ENCODE measurements around the gene IGFBP2. TPM values are rescaled to one million over a fixed set of nuclear protein-coding genes. Genes with fewer than 3 reads are reported as not detected.
A peak's percentile ranks its signal among the peaks of the same experiment; 100 is the strongest.

Gene IGFBP2
- total and polyA plus RNA-seq, 4 donors: 657 to 1,436 (median 766) TPM

GRCh38 chr2:216620786-216621185 is 12.4 kb upstream of the IGFBP2 start:
- H3K36me3 ChIP-seq (ENCODE audit: control insufficient read depth in 1 of 2, insufficient read depth in 2 of 2, low read length in 1 of 2): no peaks in the 10 kb centered on the region
- intact Hi-C loops (cut with DNase I): loop anchor here in 1 of 2 donors (2.0 kb wide), 1 partner anchor 48 kb away; no protein-coding TSS in a partner anchor
- H3K9me3 ChIP-seq (ENCODE audit: control insufficient read depth, low read length): no peaks in the 10 kb centered on the region
- peak; percentile 40 for ATAC-seq (ENCODE audit: low FRiP score)
- DNase-seq: no peak
- no peak overlapping the region for H3K4me3 ChIP-seq (ENCODE audit: low read length in 2 of 2)
- WGBS, 2 donors: 2 to 9% methylated on average over 12 of the region's 12 CpGs
- peaks cover 0 to 4% of the 10 kb centered on the region in 2 donors for H3K4me1 ChIP-seq (ENCODE audit: control insufficient read depth in 1 of 2, insufficient read depth in 2 of 2, low read length in 2 of 2)
- no peaks in the 10 kb centered on the region for H3K27me3 ChIP-seq (ENCODE audit: control insufficient read depth in 1 of 2, insufficient read depth in 2 of 2, low read length in 1 of 2)
- peak overlapping the region; percentile 52 to 90 for H3K27ac ChIP-seq (ENCODE audit: low read depth in 1 of 2, low read length in 2 of 2)

GRCh38 chr2:216621292-216621691 is 11.9 kb upstream of the IGFBP2 start:
- H3K36me3 ChIP-seq (ENCODE audit: control insufficient read depth in 1 of 2, insufficient read depth in 2 of 2, low read length in 1 of 2): no peaks in the 10 kb centered on the region
- ATAC-seq (ENCODE audit: low FRiP score) (peak; percentile 62), DNase-seq (no peak)
- no peaks in the 10 kb centered on the region for H3K27me3 ChIP-seq (ENCODE audit: control insufficient read depth in 1 of 2, insufficient read depth in 2 of 2, low read length in 1 of 2)
- WGBS, 2 donors: 2 to 4% methylated on average over 4 of the region's 4 CpGs
- H3K4me3 ChIP-seq (ENCODE audit: low read length in 2 of 2): no peak overlapping the region
- intact Hi-C loops (cut with DNase I): loop anchor here in 1 of 2 donors (2.0 kb wide), 1 partner anchor 48 kb away; no protein-coding TSS in a partner anchor
- H3K9me3 ChIP-seq (ENCODE audit: control insufficient read depth, low read length): no peaks in the 10 kb centered on the region
- H3K4me1 ChIP-seq (ENCODE audit: control insufficient read depth in 1 of 2, insufficient read depth in 2 of 2, low read length in 2 of 2): peaks cover 0 to 4% of the 10 kb centered on the region in 2 donors
- H3K27ac ChIP-seq (ENCODE audit: low read depth in 1 of 2, low read length in 2 of 2): peak overlapping the region; percentile 90 to 97

- H3K4me1 ChIP-seq (ENCODE audit: control insufficient read depth in 1 of 2, insufficient read depth in 2 of 2, low read length in 2 of 2): peaks cover 0 to 5% of the 10 kb centered on the region in 2 donors
- 64 to 79% methylated on average over 4 of the region's 4 CpGs for WGBS, 2 donors
- DNase-seq (no peak), ATAC-seq (ENCODE audit: low FRiP score) (no peak)
- H3K27me3 ChIP-seq (ENCODE audit: control insufficient read depth in 1 of 2, insufficient read depth in 2 of 2, low read length in 1 of 2): no peaks in the 10 kb centered on the region
- intact Hi-C loops (cut with DNase I): no loop called here
- no peak overlapping the region for H3K4me3 ChIP-seq (ENCODE audit: low read length in 2 of 2)
- no peaks in the 10 kb centered on the region for H3K36me3 ChIP-seq (ENCODE audit: control insufficient read depth in 1 of 2, insufficient read depth in 2 of 2, low read length in 1 of 2)
- H3K27ac ChIP-seq (ENCODE audit: low read depth in 1 of 2, low read length in 2 of 2): peak overlapping the region in 1 of 2 donors; percentile 84
- H3K9me3 ChIP-seq (ENCODE audit: control insufficient read depth, low read length): no peaks in the 10 kb centered on the region
Observed at GRCh38 chr2:216622526-216622925, 10.7 kb upstream of the IGFBP2 start.

GRCh38 chr2:216624251-216624650 is 9.0 kb upstream of the IGFBP2 start:
- Histone ChIP-seq H3K9me3 (ENCODE audit: control insufficient read depth, low read length) (no peaks in the 10 kb centered on the region), H3K4me3 (ENCODE audit: low read length in 2 of 2) (no peak overlapping the region), H3K36me3 (ENCODE audit: control insufficient read depth in 1 of 2, insufficient read depth in 2 of 2, low read length in 1 of 2) (no peaks in the 10 kb centered on the region), H3K27me3 (ENCODE audit: control insufficient read depth in 1 of 2, insufficient read depth in 2 of 2, low read length in 1 of 2) (no peaks in the 10 kb centered on the region), H3K27ac (ENCODE audit: low read depth in 1 of 2, low read length in 2 of 2) (no peak overlapping the region), H3K4me1 (ENCODE audit: control insufficient read depth in 1 of 2, insufficient read depth in 2 of 2, low read length in 2 of 2) (peaks cover 0 to 5% of the 10 kb centered on the region in 2 donors)
- DNase-seq: no peak
- 98% methylated on average over 2 of the region's 2 CpGs for WGBS, 2 donors
- intact Hi-C loops (cut with DNase I): no loop called here
- no peak for ATAC-seq (ENCODE audit: low FRiP score)

- no peak overlapping the region for H3K4me3 ChIP-seq (ENCODE audit: low read length in 2 of 2)
- 92 to 95% methylated on average over 7 of the region's 7 CpGs for WGBS, 2 donors
- H3K36me3 ChIP-seq (ENCODE audit: control insufficient read depth in 1 of 2, insufficient read depth in 2 of 2, low read length in 1 of 2): no peaks in the 10 kb centered on the region
- DNase-seq (no peak), ATAC-seq (ENCODE audit: low FRiP score) (no peak)
- no peaks in the 10 kb centered on the region for H3K27me3 ChIP-seq (ENCODE audit: control insufficient read depth in 1 of 2, insufficient read depth in 2 of 2, low read length in 1 of 2)
- no peaks in the 10 kb centered on the region for H3K9me3 ChIP-seq (ENCODE audit: control insufficient read depth, low read length)
- intact Hi-C loops (cut with DNase I): no loop called here
- no peak overlapping the region for H3K27ac ChIP-seq (ENCODE audit: low read depth in 1 of 2, low read length in 2 of 2)
- H3K4me1 ChIP-seq (ENCODE audit: control insufficient read depth in 1 of 2, insufficient read depth in 2 of 2, low read length in 2 of 2): peaks cover 0 to 5% of the 10 kb centered on the region in 2 donors
Observed at GRCh38 chr2:216626168-216626874, 6.9 kb upstream of the IGFBP2 start.

GRCh38 chr2:216626875-216627245 is 6.4 kb upstream of the IGFBP2 start:
- no peaks in the 10 kb centered on the region for H3K9me3 ChIP-seq (ENCODE audit: control insufficient read depth, low read length)
- intact Hi-C loops (cut with DNase I): no loop called here
- ATAC-seq (ENCODE audit: low FRiP score): no peak
- 80 to 86% methylated on average over 2 of the region's 2 CpGs for WGBS, 2 donors
- no peak for DNase-seq
- H3K27me3 ChIP-seq (ENCODE audit: control insufficient read depth in 1 of 2, insufficient read depth in 2 of 2, low read length in 1 of 2): no peaks in the 10 kb centered on the region
- no peaks in the 10 kb centered on the region for H3K36me3 ChIP-seq (ENCODE audit: control insufficient read depth in 1 of 2, insufficient read depth in 2 of 2, low read length in 1 of 2)
- no peak overlapping the region for H3K27ac ChIP-seq (ENCODE audit: low read depth in 1 of 2, low read length in 2 of 2)
- peaks cover 0 to 2% of the 10 kb centered on the region in 2 donors for H3K4me1 ChIP-seq (ENCODE audit: control insufficient read depth in 1 of 2, insufficient read depth in 2 of 2, low read length in 2 of 2)
- no peak overlapping the region for H3K4me3 ChIP-seq (ENCODE audit: low read length in 2 of 2)

- 92 to 95% methylated on average over 4 of the region's 4 CpGs for WGBS, 2 donors
- H3K36me3 ChIP-seq (ENCODE audit: control insufficient read depth in 1 of 2, insufficient read depth in 2 of 2, low read length in 1 of 2): no peaks in the 10 kb centered on the region
- no peak overlapping the region for H3K27ac ChIP-seq (ENCODE audit: low read depth in 1 of 2, low read length in 2 of 2)
- H3K27me3 ChIP-seq (ENCODE audit: control insufficient read depth in 1 of 2, insufficient read depth in 2 of 2, low read length in 1 of 2): no peaks in the 10 kb centered on the region
- no peaks in the 10 kb centered on the region for H3K9me3 ChIP-seq (ENCODE audit: control insufficient read depth, low read length)
- H3K4me1 ChIP-seq (ENCODE audit: control insufficient read depth in 1 of 2, insufficient read depth in 2 of 2, low read length in 2 of 2): peaks cover 0 to 1% of the 10 kb centered on the region in 2 donors
- DNase-seq (no peak), ATAC-seq (ENCODE audit: low FRiP score) (no peak)
- no peak overlapping the region for H3K4me3 ChIP-seq (ENCODE audit: low read length in 2 of 2)
- intact Hi-C loops (cut with DNase I): no loop called here
Observed at GRCh38 chr2:216629784-216630183, 3.4 kb upstream of the IGFBP2 start.

- intact Hi-C loops (cut with DNase I): no loop called here
Observed at GRCh38 chr2:216632346-216632951, 771 bp upstream of the IGFBP2 start.

More at GRCh38 chr2:216632346-216632951, 771 bp upstream of the IGFBP2 start:
- 63 to 64% methylated on average over 13 of the region's 13 CpGs for WGBS, 2 donors
- H3K9me3 ChIP-seq (ENCODE audit: control insufficient read depth, low read length): no peaks in the 10 kb centered on the region
- no peak overlapping the region for H3K4me3 ChIP-seq (ENCODE audit: low read length in 2 of 2)
- H3K27me3 ChIP-seq (ENCODE audit: control insufficient read depth in 1 of 2, insufficient read depth in 2 of 2, low read length in 1 of 2): no peaks in the 10 kb centered on the region
- H3K36me3 ChIP-seq (ENCODE audit: control insufficient read depth in 1 of 2, insufficient read depth in 2 of 2, low read length in 1 of 2): no peaks in the 10 kb centered on the region
- H3K4me1 ChIP-seq (ENCODE audit: control insufficient read depth in 1 of 2, insufficient read depth in 2 of 2, low read length in 2 of 2): no peaks in the 10 kb centered on the region
- H3K27ac ChIP-seq (ENCODE audit: low read depth in 1 of 2, low read length in 2 of 2): no peak overlapping the region
- DNase-seq: no peak
- no peak for ATAC-seq (ENCODE audit: low FRiP score)
